Measurements from ENCODE around the gene AGAP1.

The AGAP1 gene

DNA sequence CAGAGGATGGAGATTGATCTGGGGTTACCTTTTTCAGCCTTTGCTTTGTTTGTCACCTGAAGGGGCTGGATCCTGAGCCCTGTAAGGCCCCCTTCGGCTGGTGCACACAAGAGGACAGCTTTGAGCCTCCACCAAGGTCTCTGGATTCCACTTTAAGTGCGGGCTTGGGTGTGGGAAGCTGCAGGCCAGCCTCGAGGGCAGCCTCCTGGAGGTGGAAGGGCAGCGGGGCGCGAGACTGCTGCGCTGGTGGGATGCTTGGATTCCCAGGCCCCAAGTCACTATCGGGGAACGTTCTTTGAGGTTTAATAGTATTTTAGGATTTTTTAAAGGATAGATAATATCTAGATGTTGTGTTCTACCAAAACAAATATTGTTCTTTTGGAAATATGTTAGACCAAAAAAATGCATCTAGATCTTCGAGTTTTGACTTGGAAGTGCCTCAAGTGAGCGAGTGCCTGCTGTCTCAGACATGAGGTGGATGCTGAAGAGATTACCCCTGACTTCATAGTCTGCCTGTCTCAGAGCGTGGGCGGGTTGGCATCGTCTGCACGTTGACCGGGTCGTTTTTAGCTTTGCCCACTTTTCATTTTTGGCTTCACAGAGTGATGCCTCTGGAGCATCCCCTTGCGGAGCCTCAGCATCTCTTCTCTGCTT, 113.8 kb downstream of the AGAP1 start:
- no peak for DNase-seq (ENCODE audit: low read depth, low spot score)

DNA sequence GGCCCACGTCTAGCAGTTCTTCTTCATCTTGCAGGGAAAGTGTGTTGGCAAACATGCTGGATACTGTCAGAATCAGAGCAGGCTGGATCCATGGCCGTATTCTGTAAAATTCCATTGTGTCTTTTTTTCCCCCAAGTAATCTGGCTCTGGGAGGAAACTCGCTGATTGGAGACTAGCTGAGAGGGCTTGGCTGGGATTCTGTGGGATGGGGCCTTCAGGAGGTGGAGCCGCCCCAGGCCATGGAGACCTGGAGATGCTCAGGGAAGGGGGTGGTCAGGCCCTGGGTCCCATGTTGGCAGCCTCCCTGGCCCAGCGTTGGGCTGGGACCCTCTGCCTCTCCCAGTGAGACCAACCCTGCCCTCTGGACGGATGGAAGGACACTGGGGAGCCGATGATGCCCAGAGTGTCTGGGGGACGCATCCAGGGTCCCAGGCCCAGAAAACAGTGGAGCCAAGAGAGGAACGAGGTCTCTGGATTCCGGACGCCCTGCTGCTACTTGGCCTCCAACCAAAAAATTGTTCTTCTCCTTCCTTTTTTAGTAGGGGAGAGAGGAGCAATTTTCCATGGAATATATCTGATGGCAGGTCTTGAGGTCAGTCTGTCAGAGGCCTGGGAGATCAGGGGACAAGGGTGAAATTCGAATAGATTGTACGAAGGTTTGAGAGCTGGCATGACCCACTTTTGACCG, 114.5 kb downstream of the AGAP1 start:
- no peak for DNase-seq (ENCODE audit: low read depth, low spot score)

DNA sequence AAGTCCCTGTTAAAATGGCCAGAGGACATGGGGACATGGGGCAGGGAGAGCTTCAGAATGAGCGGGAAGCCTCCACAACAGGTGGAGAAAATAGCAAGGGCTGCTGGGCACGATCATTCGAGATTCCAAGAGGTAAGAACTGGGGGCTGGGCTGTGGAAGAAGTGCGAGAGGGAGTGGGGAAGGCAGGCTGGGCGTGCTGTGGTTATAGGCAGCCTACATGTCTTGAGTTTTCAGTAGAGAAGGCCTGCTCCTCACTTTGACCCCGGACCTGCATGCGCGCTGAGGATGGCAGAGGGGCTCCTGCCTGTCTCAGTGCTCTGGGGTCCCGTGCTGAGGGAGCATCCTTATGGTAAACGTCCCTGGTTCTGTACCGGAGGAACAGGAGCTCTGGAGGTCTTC, 115.5 kb downstream of the AGAP1 start:
- no peak for DNase-seq (ENCODE audit: low read depth, low spot score)

DNA sequence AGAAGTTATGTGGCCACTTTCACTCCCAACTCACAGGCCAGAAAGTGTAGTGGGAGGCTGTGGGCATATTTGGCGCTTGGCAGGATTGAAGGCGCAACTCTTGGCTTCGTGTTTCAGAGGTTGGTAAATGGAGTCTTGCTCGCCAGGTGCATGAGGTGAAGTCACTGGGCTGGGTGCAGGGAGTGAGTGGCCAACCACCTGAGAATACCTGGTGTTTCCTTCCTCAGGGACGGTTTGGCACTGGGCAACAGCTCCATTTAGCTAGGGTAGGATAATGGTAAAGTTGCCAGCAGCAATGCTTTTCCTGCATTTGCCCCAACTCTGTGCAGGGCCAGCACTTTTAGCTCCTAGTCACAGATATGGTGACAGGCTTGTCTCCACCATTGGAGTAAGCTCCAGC, 115.9 kb downstream of the AGAP1 start:
- DNase-seq (ENCODE audit: low read depth, low spot score): no peak

DNA sequence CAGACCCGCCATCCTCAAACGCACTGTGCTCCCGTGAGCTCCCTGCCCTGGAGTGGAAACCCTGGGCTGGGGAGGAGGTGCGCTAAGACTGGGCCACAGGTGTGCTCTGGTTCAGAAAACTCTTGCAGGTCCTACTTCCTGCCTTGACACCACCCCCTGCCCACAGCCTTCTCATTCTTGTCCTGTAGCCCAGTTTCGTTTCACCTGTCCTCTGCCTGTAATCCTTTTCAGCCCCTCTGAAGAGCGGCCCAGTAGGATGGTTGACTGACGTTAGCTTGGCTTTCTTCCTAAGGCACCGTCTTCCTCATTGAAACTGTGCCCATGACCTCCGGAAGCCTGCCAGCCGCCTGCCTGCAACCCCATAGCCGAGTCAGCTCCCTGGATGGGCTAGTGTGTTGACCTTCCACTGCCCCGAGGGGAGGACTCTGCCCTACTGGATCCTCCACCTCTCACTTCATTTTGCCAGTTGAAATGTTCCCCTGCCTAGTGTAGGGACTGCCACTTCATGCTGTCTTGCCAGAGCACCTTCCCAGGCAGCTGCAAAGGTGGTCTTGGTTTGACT, 116.9 kb downstream of the AGAP1 start:
- DNase-seq (ENCODE audit: low read depth, low spot score): no peak

DNA sequence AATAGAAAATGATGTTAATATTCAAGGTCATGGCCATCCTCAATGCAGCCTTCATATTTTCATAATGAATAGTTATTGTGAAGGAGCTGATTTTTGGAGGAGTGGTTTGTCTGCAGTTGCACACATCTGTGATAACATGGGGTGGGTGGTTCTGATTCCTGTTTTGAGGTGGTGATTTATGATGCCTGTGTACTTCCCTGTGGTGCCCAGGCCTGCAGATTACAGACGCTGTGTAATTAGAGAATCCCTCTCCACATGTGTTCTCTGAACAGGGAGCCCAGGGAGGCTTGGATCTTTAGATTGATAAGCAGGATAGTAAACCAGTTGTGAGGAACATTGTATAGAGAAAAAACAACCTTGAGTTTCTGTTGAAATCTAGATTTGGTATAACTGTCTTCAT, 117.5 kb downstream of the AGAP1 start:
- no peak for DNase-seq (ENCODE audit: low read depth, low spot score)

DNA sequence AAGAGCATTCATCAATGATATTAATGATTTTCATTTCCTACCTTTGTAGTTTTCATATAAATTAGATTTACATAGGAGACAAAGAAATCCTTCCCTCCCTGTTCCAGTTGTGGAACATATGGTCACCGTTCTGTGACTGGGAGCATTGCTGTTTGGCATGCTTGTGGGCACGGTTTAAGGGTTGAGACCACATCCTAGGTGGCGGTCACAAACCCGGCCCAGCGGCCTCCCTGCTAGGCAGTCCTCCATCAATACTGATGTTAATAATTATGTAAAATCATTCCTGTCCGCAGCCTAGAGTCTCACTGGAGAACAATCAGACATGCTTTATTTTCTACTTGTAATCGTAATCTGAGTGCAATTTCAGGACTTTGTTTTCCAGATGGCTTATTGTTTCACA, 117.9 kb downstream of the AGAP1 start:
- DNase-seq (ENCODE audit: low read depth, low spot score): no peak

DNA sequence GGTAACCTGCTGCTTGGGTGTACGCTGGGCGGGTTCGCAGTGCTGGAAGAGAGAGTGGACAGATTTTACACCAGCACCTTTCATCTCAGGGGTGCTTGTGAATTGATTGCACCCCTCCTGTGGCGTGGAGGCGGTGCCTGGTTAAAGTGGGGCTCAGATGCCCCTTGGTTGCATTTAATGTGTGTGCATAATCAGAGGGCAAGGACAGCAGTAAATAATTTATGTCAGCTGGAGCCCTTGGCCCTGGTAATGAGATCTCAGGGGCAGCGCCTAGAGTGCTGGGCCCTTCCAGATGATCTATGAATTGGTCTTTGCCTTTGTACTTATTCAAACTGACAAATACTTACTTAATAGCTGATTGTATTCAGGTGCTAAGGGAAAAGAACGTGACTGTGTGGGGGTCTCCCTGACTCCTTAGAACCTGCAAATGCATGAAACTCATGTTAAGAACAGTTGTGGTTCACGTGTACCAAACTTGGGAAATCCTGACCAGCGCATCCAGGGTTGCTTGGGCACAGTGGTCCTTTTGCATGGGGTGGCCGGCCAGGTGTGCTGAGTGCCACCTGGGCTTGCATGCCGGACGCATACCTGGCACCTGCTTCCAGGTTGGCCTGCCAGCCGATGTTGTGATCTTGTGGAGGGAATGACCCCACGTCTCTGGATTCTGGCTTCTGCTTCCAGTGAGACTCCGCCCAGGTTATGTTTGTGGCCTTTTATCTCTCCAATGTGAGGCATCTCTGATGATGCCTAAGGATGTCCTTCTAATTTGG, 118.5 kb downstream of the AGAP1 start:
- no peak for DNase-seq (ENCODE audit: low read depth, low spot score)

DNA sequence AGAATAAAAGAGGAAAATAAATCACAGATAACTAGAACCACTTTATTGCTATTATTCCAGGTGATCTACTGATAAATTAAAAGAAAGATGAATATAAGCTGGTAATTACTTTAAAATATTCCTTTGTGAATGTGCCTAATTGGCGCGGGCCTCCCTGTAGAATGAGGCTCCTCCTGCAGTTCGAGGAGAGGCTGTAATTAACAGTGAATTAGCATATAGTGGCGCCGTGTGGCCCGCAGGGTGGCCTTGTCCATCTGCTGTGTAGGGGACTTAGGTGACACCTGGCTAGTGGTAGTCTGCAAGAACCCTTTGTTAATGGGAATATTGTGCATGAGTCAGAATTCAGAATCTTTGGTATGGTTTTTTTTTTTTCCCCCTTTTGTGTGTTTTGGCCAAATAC, 119.8 kb downstream of the AGAP1 start:
- no peak for DNase-seq (ENCODE audit: low read depth, low spot score)

DNA sequence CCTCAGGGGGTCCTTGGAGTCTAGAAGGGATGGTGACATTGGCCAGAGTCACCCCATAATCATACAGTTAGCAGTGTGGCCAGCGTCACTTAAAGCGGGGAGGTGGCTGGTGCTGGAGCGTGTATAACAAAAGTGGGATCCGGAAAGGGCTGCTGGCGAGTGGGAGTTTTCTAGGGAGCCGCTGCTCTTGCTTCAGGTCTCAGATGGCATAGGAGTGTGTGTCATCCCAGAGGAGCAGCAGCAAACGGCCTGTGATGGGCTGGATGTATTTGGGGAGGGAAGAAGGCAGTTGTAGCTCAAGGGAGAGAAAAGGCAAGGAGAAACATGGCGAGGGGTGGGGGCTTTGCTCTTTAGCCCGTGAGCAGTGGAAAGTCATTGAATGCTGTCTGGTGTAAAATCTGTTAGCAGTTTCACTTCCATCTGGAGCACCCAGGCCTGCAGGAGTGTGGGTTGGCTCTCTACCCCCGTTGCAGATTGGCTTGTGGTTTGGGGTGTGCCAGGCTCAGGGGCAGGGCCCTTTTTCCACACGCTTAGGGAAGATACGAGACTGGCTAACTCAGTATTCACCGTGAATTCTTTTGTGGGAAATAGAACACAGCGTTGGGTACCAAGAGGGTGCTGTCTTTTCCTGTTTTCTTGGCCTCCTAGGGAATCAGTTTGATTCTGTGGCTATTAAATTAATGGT, 120.5 kb downstream of the AGAP1 start:
- DNase-seq (ENCODE audit: low read depth, low spot score): no peak

DNA sequence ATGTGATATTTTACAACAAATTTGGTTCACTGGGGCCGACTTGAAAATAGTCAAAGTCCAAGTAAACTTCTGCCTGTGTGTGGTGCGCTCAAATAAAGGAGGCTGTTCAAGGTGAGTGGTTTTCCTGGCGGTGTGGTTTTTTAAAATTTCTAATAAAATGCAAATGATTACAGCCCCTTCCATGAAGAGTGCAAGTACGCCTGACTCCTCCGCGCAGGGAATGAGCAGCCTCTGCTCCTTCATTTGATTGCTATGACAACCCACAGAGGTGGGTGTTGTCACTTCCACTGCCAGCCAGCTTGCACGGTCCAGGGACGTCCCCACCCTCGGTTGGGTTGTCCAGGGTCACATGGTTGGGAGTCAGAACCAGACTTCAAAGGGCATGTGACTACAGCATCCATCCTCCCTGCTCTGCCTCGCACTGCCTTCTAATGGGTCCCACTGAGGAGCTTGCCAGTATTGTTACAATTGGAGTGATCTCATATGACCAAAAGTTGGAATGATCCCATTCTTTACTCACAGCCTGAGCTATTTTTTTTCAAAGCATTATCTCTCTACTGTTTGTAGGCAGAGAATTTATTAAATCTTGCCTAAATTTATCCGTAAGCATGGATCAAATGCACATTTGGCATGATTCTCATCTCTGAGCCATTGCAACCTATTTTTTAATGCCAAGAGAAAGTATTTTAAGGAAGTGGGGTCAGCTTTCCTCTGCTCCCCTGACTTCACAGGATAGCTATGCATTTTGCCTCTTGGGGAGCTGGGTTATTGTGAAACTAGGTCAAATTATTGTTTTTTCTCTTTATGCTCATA, 121.3 kb downstream of the AGAP1 start:
- peak; percentile 48 for DNase-seq (ENCODE audit: low read depth, low spot score)

DNA sequence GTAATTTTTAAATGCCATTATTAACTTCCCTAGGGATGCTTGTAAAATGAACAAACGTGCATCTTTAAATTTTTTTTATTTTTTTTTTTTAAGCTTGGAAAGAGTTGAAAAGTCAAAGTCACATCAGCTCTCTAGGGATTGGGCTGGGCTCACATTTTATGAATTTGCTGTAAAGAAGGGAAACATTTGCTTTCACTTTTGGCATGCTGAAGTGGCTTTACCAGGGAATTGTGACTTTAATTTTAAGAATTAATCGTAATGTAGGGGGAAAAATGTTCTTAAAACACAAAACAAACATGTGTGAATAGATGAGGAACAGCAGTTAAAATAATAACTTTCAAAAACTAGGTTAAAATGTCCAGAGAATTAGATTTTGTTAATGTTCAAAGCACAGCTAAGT, 123.0 kb downstream of the AGAP1 start:
- DNase-seq (ENCODE audit: low read depth, low spot score): no peak

DNA sequence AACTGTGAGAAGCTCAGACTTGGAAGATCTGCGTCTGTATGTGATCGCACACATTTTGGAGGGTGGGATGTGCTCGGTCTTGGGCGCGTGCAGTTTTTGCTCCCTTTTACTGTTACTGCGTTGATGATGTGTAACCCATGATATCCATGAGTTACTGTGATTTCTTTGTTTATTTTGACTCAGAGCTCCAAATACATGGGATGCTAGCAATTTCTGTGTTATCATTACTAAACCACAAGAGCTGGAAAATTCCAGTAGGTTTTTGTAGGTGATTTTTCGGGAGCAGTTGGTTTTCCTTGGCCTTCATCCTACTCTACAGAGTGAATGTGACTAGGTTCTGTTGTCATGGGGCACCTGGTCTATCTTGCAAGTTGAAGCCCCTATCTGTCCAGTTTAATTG, 124.2 kb downstream of the AGAP1 start:
- peak; percentile 83 for DNase-seq (ENCODE audit: low read depth, low spot score)

DNA sequence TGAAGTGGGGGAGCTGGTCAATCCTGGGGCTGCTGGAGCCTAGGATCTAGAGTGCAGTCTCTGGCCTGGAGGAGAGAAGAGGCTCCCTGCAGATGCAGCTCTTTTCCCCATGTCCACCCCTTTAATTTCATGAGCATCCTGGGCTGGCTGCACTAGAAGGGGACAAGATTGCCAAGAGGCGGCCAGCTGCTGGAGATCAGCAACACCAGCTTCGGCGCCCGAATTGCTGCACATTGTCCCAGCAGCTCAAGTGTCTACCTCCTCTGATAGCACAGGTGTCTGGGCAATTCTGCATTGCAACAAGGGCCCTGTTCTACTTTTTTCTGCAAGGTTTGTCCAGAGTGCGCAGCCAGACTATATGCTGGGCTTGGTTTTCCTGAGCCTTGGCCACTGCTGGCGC, 125.7 kb downstream of the AGAP1 start:
- no peak for DNase-seq (ENCODE audit: low read depth, low spot score)

DNA sequence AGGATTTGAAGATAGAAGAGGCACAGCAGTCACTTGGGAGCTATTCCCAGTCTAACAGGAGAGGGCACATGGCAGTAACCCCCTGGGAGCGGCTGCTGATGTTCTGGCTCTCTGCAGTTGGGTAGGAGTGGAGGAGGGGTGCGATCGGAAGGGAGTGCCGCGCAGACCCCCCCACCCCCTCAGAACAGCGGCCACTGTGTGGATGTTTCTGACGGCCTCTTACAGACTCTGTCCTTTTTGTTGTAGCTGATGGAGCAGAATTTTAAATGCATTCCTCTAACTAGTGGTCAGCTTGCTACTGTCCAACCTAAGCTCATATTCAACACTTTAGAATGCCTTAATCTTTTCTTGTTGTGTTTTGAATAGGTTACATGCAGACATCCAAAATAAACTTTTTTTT, 127.9 kb downstream of the AGAP1 start:
- DNase-seq (ENCODE audit: low read depth, low spot score): peak; percentile 78

DNA sequence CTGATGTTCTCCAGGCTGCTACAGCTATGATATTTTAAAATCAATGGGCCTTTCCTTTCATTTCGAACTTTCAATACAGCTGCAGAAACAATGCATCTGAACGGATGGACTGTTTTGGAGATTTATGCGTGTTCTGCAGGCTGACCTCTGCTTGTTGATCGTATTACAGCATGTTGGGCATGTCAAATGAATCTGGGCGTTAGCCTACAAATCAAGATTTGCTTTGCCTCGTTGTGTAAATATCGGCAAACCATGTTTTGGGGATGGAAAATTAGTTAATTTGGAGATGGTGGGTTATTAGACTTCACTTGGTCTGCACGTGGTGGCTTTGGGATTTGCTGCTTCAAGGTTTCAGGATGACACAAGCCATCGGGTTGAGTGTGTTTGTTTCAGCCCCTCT, 129.3 kb downstream of the AGAP1 start:
- no peak for DNase-seq (ENCODE audit: low read depth, low spot score)

DNA sequence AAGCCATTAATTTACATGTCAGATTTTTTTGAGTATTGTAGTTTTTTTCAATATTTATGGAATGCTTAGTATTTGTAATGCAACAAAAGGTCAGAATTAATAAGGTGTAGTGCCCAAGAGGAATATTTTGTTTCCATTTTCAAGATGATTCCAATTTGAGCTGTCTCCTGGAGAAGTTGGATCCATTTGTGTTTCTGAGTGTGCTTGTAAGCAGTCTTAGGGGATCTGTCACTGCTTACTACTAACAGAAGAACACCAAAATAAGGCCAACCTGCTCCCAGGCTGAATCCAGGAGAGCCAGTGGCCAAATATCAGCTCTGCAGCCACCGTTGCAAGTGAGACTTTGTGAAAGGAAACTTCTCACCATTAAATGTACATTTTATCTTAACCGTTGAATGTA, 129.9 kb downstream of the AGAP1 start:
- no peak for DNase-seq (ENCODE audit: low read depth, low spot score)

DNA sequence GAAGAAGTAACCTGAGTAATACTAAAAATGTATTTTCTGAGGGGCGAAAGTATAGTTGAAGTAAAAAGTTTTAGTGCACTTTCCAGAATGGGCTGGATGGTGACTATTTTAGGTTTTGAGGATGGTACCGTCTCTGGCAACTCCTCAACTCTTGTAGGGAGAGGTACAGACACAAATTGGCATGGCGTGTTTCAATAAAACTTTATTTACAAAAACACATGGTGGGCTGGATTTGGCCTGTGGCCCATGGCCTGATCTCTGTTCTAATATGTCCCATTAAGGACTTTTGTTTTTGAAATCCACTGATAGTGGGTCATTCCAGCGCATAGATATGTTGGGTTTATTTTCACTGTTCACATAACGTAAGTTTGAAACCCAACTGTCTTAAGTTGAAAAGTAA, 132.8 kb downstream of the AGAP1 start:
- DNase-seq (ENCODE audit: low read depth, low spot score): no peak

DNA sequence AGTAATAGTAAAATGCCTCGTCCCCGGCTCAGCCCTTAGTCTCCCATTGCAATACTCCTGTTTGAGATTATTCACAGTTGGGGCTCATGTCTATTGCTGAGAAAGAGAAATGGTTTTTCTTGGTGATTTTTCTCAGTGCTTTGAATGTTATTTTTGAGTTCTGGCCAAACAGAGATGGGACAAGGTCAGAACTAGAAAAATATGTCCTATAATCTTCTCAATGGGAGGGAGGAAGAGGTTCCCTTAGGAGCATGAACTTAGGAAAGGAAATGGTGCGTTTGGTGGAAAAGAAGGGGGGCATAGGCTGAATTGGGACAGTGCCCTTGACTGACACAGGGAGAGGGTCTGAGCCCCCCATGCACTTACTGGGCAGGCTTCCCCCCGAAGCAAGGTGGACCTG, 133.8 kb downstream of the AGAP1 start:
- DNase-seq (ENCODE audit: low read depth, low spot score): no peak

DNA sequence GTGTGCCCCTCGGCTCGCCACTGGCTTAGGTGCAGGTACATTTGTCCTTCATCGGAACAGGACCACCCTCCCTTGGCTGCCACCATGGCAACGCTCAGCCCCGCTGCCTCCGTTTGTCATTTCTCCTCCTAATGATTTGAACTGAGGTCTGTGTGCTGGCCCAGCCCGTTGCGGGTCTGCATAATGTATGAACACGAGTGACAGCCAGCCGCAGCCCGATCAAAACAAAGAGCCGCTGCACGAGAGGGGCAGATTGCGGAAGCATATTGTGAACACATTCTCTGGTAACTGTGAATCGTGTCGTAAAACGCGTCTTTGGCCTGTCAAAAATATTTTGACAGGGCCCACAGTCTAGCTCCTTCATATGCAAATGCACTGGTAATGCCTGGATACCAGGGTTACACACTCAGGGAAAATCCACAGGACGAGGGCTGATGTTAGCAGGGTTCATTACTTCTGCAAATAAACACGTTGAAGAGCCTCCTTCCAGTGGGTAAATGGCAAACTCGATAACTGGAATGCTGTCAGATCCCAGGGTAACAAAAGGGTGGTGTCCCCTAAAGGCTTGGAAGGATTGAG, 137.0 kb downstream of the AGAP1 start:
- DNase-seq (ENCODE audit: low read depth, low spot score): peak; percentile 72
